Lung (tissue), 16 donors: Measurements from ENCODE around the gene BTAF1. TPM values are rescaled to one million over a fixed set of nuclear protein-coding genes. Genes with fewer than 3 reads are reported as not detected.
A peak's percentile ranks its signal among the peaks of the same experiment; 100 is the strongest.

Experiments
- ATAC-seq: fragments of 200-7000 bp; cut with Tn5 transposase; one replicate; pipeline ENCODE4 v1.9.1; 2020; ENCODE audit warnings: moderate number of reproducible peaks; ENCODE audit not compliant: insufficient read depth, low FRiP score
- DNase-seq, 3 donors: peaks; one replicate each; pipeline ENCODE4 v3.0.0-alpha.2; 2013 to 2017
- H3K27ac ChIP-seq, 2 donors: one replicate each; pipeline ENCODE4 v1.5.1; 2013; ENCODE audit warnings: mild to moderate bottlenecking in 2 of 2, moderate library complexity in 2 of 2, control low read depth in 1 of 2, inconsistent platforms in 1 of 2, low read depth in 1 of 2, low read length in 1 of 2
- H3K27me3 ChIP-seq, 3 donors: one replicate each; pipeline ENCODE4 v1.5.1; 2013; ENCODE audit warnings: low read length in 2 of 3; ENCODE audit not compliant: control insufficient read depth in 3 of 3, insufficient read depth in 3 of 3
- H3K36me3 ChIP-seq, 4 donors: one replicate each; pipeline ENCODE4 v1.5.1; 2013; ENCODE audit warnings: low read length in 4 of 4, mild to moderate bottlenecking in 1 of 4, moderate library complexity in 1 of 4; ENCODE audit not compliant: control insufficient read depth in 4 of 4, insufficient read depth in 4 of 4
- H3K4me1 ChIP-seq, 5 donors: one replicate each; pipeline ENCODE4 v1.5.1; 2013; ENCODE audit warnings: low read length in 5 of 5, mild to moderate bottlenecking in 2 of 5, moderate library complexity in 1 of 5; ENCODE audit not compliant: control insufficient read depth in 5 of 5, insufficient read depth in 5 of 5
- H3K4me3 ChIP-seq: one replicate; pipeline ENCODE4 v1.5.1; 2013; ENCODE audit warnings: mild to moderate bottlenecking, control low read depth, moderate library complexity
- H3K9ac ChIP-seq, 2 donors: one replicate each; pipeline ENCODE4 v1.5.1; 2013; ENCODE audit warnings: low read length in 2 of 2, control low read depth in 1 of 2; ENCODE audit not compliant: insufficient read depth in 1 of 2
- H3K9me3 ChIP-seq, 4 donors: one replicate each; pipeline ENCODE4 v1.5.1; 2013; ENCODE audit warnings: low read length in 3 of 4, mild to moderate bottlenecking in 1 of 4, moderate library complexity in 1 of 4; ENCODE audit not compliant: control insufficient read depth in 4 of 4, insufficient read depth in 3 of 4
- CTCF ChIP-seq: IDR thresholded peaks from 2 replicates; pipeline ENCODE4 v1.5.1; 2012; ENCODE audit warnings: mild to moderate bottlenecking; ENCODE audit errors: control extremely low read depth, extremely low read depth
- WGBS, 2 donors: extraction: QIAGEN DNeasy Blood & Tissue Kit; methylation state at CpG; one replicate each; pipeline ENCODE4 v1.1.7; 2013; 5-methylcytosine and 5-hydroxymethylcytosine counted together
- long read RNA-seq, 5 donors: transcript quantifications; one replicate each; lab custom pipeline, GENCODE V29; 2026
- polyA plus RNA-seq, 2 donors: library from polyadenylated mRNA; stranded (reverse); fragments of 200-250 nt; gene quantifications; one replicate each; pipeline ENCODE4 v1.2.1, GENCODE V29; 2013
- total RNA-seq, 2 donors: library from RNA; depleted of rRNA in 1 of 2; stranded (reverse); fragments of >200 nt in 1 of 2; gene quantifications; one replicate each; pipeline ENCODE4 v1.2.1, GENCODE V29; 2014 to 2021
- donor health status: control.
- donor health status: control.
- donor health status: Bipolar disorder and iron deficiency.
- donor health status: healthy.
- donor health status: DM: yes; HTN: yes; CAD: no.

The BTAF1 gene
- total RNA-seq (10 to 100 TPM; 29.2 to 80.0 TPM), polyA plus RNA-seq (10 to 100 TPM in 1 of 2 donors, 1 to 10 TPM in 1; 8.5 to 11.1 TPM)
- long read RNA-seq, donor 1, partial matches to known transcripts = 6 of 6 reads
- long read RNA-seq, donor 1, other reads (novel, unspliced or antisense) = 0 of 6 reads
- long read RNA-seq, donor 2 = 0 reads
- long read RNA-seq, donor 3 = 0 reads
- long read RNA-seq, donor 4, partial matches to known transcripts = 13 of 13 reads
- long read RNA-seq, donor 4, other reads (novel, unspliced or antisense) = 0 of 13 reads
- long read RNA-seq, donor 5, partial matches to known transcripts = 13 of 13 reads
- long read RNA-seq, donor 5, other reads (novel, unspliced or antisense) = 0 of 13 reads

GRCh38 chr10:91923371-91924211, at the start of gene BTAF1:
Gene BTAF1 (plus strand): TSS chr10:91923770. CDS start chr10:91924077, 307 bp downstream.
- Histone ChIP-seq H3K36me3 (peaks cover 0 to 6% (median 3%) of the 10 kb centered on the region in 4 donors), H3K4me3 (peak within 1 kb of the TSS; percentile 91), H3K4me1 (peaks cover 0 to 14% (median 6%) of the 10 kb centered on the region in 5 donors), H3K9ac (peak within 1 kb of the TSS; percentile 97 to 98), H3K27me3 (no peaks in the 10 kb centered on the region), H3K27ac (peak within 1 kb of the TSS; percentile 94 to 99), H3K9me3 (no peaks in the 10 kb centered on the region)
- 0% methylated on average over 65 of the region's 65 CpGs for WGBS, 2 donors
- TF ChIP-seq CTCF = no peak
- ATAC-seq (peak; percentile 98), DNase-seq (peak; percentile 95 to 98 (median 97))

- DNase-seq (no peak), ATAC-seq (no peak)
- Histone ChIP-seq H3K9me3 (peaks cover 0 to 1% (median 0%) of the 10 kb centered on the region in 4 donors), H3K36me3 (no peaks in the 10 kb centered on the region), H3K4me1 (no peaks in the 10 kb centered on the region), H3K27me3 (no peaks in the 10 kb centered on the region), H3K27ac (no peak overlapping the region), H3K9ac (no peak overlapping the region), H3K4me3 (no peak overlapping the region)
- 93 to 97% methylated on average over 2 of the region's 2 CpGs for WGBS, 2 donors
- TF ChIP-seq CTCF = no peak
Measured at GRCh38 chr10:91875156-91875555, 48.4 kb upstream of the BTAF1 start.

- no peak for TF ChIP-seq CTCF
- no peak overlapping the region for H3K9ac ChIP-seq
- H3K9me3 ChIP-seq = peaks cover 0 to 1% (median 0%) of the 10 kb centered on the region in 4 donors
- 92 to 97% methylated on average over 1 of the region's 1 CpG for WGBS, 2 donors
- ATAC-seq = no peak
- no peaks in the 10 kb centered on the region for H3K4me1 ChIP-seq
- no peaks in the 10 kb centered on the region for H3K36me3 ChIP-seq
- no peak overlapping the region for H3K27ac ChIP-seq
- no peak overlapping the region for H3K4me3 ChIP-seq
- no peaks in the 10 kb centered on the region for H3K27me3 ChIP-seq
- no peak for DNase-seq
Measured at GRCh38 chr10:91875779-91876178, 47.8 kb upstream of the BTAF1 start.
